Eye (tissue), 1 donor: ENCODE data around the gene RNF43.

Experiments
- DNase-seq: peaks from one replicate; pipeline ENCODE4 v3.0.0-alpha.2; 2015

RNF43 gene

GRCh38 chr17:58417300-58418092, at the start of gene RNF43:
Gene RNF43 (minus strand): TSS chr17:58417534. CDS start chr17:58415577, 1,957 bp downstream.
- DNase-seq = peak; percentile 96

DNA sequence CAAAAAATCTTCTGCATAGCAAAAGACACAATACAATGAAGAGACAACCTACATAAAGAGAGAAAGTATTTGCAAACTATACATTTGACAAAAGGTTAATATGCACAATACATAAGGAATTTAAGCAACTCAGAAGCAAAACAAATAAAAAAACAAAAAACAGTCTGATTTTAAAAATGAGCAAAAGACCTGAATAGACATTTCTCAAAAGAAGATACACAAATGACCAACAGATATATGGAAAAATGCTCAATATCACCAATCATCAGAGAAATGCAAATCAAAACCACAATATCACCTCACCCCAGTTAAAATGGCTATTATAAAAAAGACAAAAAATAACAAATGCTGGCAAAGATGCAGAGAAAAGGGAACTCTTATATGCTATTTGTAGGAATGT, 38.2 kb upstream of the RNF43 start:
- DNase-seq = no peak

DNA sequence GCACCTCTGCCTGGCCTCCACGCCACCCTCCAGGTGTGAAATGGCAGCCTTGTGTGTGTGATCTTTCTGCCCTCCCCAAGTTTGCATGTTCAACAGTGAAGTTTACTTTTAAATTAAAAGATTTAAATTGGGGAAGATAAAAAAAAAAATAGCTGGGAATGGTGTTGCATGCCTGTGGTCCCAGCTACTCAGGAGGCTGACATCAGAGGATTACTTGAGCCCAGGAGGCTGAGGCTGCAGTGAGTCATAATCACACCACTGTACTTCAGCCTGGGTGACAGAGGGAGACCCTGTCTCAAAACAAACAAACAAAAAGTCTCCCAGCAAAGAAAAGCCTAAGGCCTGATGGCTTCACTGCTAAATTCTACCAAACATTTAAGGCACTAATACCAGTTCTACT, 35.4 kb upstream of the RNF43 start:
- DNase-seq = no peak

DNA sequence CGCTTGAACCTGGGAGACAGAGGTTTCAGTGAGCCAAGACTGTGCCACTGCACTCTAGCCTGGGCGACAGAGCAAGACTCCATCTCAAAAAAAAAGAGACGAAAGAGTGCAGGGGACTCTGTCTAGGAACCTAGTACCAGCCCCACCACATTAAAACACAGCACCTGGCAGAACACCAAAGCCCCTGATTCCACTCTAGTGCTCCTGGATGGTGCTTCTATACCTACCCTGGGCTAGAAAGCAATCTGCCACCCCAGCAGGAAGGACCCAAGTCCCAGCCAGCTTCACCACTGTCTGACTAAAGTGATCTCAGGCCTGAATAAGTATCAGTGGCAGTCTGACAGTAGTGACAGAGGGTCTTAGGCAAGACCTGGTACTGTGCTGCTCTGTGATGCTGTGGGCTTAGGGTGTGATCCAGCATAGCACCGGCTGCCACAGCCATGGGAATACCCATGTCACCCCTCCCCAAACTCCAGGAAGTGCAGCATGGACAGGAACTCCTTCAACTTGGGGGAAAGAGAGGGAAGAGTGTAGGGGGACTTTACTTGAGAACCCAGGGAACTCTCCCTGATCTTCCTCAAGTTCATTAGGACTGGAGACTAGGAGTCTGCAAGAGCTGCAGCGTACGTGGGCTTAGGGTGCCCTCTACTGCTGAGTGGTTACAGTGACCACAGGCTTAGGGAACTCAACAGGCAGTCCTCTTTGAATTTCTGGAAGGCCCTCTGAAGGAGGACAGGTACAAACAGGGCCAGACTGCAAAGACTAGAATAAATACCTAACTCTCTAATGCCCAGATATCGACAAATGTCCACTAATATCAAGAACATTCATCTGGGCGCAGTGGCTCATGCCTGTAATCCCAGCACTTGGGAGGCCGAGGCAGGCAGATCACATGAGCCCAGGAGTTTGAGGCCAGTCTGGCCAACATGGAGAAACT, 30.0 kb upstream of the RNF43 start:
- DNase-seq = peak; percentile 73

DNA sequence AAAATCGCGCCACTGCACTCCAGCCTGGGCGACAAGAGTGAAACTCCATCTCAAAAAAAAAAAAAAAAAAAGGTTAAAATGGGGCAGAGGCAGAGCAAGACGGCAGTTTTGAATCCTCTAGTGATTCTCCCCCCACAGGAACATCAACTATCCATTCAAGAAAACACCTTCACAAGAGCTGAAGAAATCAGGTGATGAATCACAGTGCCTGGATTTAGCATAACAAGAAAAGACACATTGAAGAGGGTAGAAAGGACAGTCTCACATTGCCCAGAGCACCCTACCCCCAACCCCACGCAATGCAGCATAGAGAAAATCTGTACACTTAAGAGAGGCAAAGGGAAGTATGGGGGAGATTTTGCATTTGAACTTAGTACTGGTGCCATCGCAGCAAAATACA, 28.8 kb upstream of the RNF43 start:
- no peak for DNase-seq

DNA sequence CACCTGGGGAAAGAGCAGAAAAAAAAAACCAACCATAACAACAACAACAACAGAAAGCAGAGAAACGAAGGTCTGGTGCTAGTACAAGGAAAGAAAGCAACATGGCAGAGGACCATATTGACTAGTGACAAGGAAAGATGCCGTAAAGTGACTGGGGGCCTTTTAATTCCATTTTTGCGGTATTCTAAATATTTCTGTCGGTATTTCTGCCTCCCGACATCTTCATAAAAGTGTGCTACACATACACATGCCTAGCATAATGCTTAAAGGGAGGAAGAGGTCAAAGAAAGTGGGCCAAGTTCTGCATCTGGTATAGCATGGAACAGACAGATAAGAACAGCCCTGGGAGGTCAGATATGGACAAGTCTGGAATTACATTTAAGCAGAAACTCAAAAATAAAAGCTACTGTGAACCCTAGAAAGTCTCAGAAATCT, 19.5 kb upstream of the RNF43 start:
- DNase-seq = no peak

GRCh38 chr17:58436245-58436644, 18.9 kb upstream of the RNF43 start:
- no peak for DNase-seq

DNA sequence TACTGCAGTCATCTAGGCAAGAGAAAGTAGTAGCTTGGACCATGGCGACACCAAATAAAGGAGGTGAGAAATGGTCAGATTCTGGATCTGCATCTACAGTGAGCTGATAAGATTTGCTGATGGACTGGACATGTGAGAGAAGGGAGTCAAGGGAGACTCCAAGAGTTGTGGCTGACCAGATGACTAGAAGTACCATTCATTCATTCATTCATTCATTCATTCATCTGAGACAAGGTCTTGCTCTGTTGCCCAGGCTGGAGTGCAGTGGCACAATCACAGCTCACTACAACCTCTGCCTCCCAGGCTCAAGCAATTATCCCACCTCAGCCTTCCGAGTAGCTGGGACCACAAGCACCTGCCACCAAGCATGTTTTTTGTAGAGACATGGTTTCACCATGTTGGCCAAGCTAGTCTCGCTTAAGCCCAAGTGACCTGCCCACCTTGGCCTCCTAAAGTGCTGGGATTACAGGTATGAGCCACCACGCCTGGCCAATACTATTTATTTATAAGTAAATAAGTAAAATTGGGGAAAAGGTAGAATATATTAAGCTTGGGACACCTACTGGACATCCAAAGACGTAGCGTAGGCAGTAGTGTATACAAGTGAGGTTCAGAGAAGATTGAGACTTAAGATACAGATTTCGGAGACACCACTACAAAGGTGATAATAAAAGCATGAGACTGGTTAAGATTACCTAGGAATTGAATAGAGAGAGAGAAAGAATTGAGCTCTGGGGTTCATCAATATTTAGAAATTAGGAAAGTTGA, 15.7 kb upstream of the RNF43 start:
- no peak for DNase-seq

DNA sequence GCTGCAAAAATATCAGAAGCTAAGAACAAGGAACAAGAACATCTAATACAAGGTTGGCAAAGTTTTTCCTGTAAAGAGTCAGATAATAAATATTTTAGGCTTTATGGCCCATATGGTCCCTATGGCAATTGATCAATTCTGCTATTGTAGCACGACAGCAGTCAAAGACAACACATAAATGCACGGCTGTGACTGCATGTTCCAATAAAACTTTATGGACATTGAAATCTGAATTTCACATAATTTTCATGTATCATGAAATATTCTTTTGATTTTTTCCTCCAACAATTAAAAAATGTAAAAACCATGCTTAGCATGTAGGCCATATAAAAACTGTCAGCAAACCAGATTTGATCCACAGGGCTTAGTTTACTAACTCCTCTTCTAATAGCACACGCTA, 10.5 kb upstream of the RNF43 start:
- DNase-seq = no peak

- peak; percentile 18 for DNase-seq
Observed at GRCh38 chr17:58421711-58422110, 4.4 kb upstream of the RNF43 start.

- DNase-seq = no peak
Observed at GRCh38 chr17:58420827-58421226, 3.5 kb upstream of the RNF43 start.

- DNase-seq = no peak
Observed at GRCh38 chr17:58416937-58417299, 416 bp downstream of the RNF43 start.

- no peak for DNase-seq
Observed at GRCh38 chr17:58416396-58416795, 938 bp downstream of the RNF43 start.

DNA sequence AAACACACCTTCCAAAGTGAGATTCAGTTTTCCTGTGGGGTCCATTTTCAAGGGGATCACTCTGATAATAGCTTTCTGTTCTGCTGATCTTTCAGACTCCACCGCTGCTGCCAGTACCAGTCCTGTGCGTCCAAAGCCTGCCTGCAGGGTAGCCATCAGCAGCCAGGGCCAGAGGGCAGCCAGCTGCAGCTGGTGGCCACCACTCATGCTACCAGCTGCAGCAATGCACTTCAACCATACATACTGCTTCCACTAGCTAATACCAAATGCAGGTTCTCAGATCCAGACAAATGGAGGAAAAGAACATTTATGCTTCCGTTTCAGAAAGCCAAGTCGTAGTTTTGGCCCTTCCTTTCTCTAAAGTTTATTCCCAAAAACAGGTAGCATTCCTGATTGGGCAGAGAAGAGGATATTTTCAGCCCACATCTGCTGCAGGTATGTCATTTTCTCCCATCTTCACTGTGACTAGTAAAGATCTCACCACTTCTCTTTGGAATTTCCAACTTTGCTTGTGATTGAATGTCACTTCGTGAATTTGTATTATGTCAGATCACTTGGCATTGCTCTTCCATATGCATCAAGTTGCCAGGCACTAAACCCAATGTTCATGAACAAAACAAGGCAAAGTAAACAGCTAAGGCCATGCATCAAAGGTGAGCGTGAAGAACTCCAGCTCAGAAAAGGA, 1.8 kb downstream of the RNF43 start:
- no peak for DNase-seq

- DNase-seq = no peak
Observed at GRCh38 chr17:58414596-58414997, 2.7 kb downstream of the RNF43 start.

GRCh38 chr17:58413684-58414083, 3.6 kb downstream of the RNF43 start:
- DNase-seq = no peak

DNA sequence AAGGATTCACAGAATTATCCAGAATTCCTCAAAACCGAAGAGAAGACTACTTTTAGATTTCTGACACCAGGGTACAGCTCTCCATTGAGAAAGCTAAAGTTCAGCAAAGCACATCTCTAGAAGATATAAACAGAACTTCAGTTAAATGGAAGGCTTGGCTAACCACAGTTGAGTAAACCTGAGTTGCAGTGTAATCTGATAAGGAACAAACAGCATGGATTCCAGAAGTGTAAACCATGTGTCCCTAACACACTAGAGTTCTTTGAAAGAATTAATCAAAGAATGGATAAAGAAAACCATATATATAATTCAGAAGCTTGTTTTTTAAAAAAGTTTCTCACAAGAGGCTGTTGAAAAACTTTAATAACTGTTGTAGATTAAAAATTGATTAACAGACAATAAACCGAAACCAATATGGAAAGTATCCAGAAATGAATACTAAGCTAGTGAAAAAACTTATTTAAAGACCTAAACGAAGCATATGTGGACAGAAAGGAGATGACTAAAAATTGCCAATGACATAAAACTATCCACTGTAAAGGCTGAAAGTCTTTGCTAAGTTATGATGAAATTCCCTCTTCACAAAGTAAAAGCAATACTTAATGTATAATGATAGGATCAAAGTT, 4.3 kb downstream of the RNF43 start:
- no peak for DNase-seq

DNA sequence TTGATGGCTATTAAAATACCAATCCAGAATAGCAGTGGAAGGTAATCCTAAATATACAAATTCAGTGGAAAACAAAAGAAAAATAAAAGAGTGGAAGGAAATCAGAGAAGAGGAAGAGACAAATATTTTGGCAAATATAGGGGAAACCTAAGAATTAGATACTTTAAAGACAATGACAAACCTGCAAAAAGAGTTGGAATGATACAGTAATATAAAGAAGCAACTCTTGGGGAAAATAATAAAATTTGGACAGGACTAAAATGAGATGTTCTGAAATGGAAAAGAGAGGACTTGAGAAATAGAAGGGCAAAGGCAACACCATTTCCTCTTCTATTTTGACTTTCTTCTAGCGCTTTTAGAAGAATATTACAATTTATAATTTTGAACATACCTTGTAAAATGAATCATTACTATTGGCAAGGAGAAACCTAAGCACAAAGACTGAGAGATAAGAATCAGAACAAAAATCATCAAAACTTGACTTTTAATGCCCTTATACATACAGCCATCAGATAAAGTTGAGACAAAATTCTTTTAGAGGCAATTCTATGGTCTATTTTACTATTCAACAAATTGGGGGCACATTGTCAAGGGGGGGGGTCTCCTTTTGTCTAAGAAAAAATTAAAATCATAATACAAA, 5.2 kb downstream of the RNF43 start:
- no peak for DNase-seq

- no peak for DNase-seq
Observed at GRCh38 chr17:58411408-58411894, 5.9 kb downstream of the RNF43 start.

GRCh38 chr17:58410714-58411407, 6.5 kb downstream of the RNF43 start:
- DNase-seq = no peak

GRCh38 chr17:58409432-58409831, 7.9 kb downstream of the RNF43 start:
- DNase-seq = no peak
